IMR-90 (cell line): ENCODE data around the gene FOXF1. TPM values are rescaled to one million over a fixed set of nuclear protein-coding genes. Genes with fewer than 3 reads are reported as not detected.

Experiments used
- ATAC-seq: fragments of 200-7000 bp; cut with Tn5 transposase; 2 replicates; pipeline ENCODE4 v1.9.1; 2020; ENCODE audit warnings: low read depth, mild to moderate bottlenecking, moderate library complexity
- BruUV-seq: library from RNA; stranded (reverse); fragments of 400-500 nt; replicated peaks from 2 replicates; lab custom pipeline; 2021; lab: Mats Ljungman, UMichigan
- CTCF ChIA-PET: fragments of 300-600 bp; formaldehyde crosslinking; extraction: SDS; loops from one replicate; lab custom pipeline; 2021; ENCODE audit warnings: antibody characterized with exemption; lab: Yijun Ruan, JAX
- POLR2A ChIA-PET: fragments of 300-600 bp; sonication (Branson Sonifier 250); formaldehyde crosslinking; loops from one replicate; lab custom pipeline; 2022; ENCODE audit warnings: antibody characterized with exemption; ENCODE audit not compliant: unreplicated experiment; lab: Charles Lee
- DNase-seq: peaks from one replicate; pipeline ENCODE4 v3.0.0; 2013
- H2AFZ ChIP-seq: replicated peaks from 2 replicates; pipeline ENCODE3; 2013; ENCODE audit warnings: low read length, mild to moderate bottlenecking; ENCODE audit not compliant: poor library complexity
- H2AK5ac ChIP-seq: 2 replicates; pipeline ENCODE4 v1.6.1; 2013; ENCODE audit warnings: low read depth, low read length, inconsistent platforms
- H2AK9ac ChIP-seq: replicated peaks from 2 replicates; pipeline ENCODE3; 2013; ENCODE audit warnings: mild to moderate bottlenecking, low read depth, low read length, moderate library complexity; ENCODE audit not compliant: poor library complexity
- H2BK120ac ChIP-seq: 2 replicates; pipeline ENCODE4 v1.6.1; 2013; ENCODE audit warnings: low read depth, low read length, inconsistent platforms
- H2BK15ac ChIP-seq: 3 replicates; pipeline ENCODE4 v1.6.1; 2013; ENCODE audit warnings: low read depth, low read length, inconsistent platforms
- H2BK20ac ChIP-seq: 2 replicates; pipeline ENCODE4 v1.6.1; 2013; ENCODE audit warnings: low read depth, mild to moderate bottlenecking, inconsistent platforms, low read length, moderate library complexity
- H2BK5ac ChIP-seq: 2 replicates; pipeline ENCODE4 v1.6.1; 2013; ENCODE audit warnings: mild to moderate bottlenecking, low read depth, low read length, inconsistent platforms; ENCODE audit not compliant: poor library complexity, severe bottlenecking
- H3K14ac ChIP-seq: replicated peaks from 2 replicates; pipeline ENCODE4 v1.6.1; 2013; ENCODE audit warnings: low read depth, low read length, inconsistent platforms
- H3K18ac ChIP-seq: 2 replicates; pipeline ENCODE4 v1.6.1; 2013; ENCODE audit warnings: low read depth, low read length, control low read depth
- H3K23ac ChIP-seq: 2 replicates; pipeline ENCODE4 v1.6.1; 2013; ENCODE audit warnings: low read depth, low read length, inconsistent platforms
- H3K27ac ChIP-seq: 2 replicates; pipeline ENCODE4 v1.5.1; 2013; ENCODE audit warnings: mild to moderate bottlenecking, control low read depth, low read length; ENCODE audit not compliant: insufficient read depth
- H3K27me3 ChIP-seq: 2 replicates; pipeline ENCODE4 v1.6.1; 2013; ENCODE audit warnings: low read length; ENCODE audit not compliant: control insufficient read depth, insufficient read depth
- H3K36me3 ChIP-seq: 2 replicates; pipeline ENCODE4 v1.6.1; 2013; ENCODE audit warnings: low read length, mixed read lengths; ENCODE audit not compliant: control insufficient read depth, insufficient read depth
- H3K4ac ChIP-seq: 2 replicates; pipeline ENCODE4 v1.6.1; 2013; ENCODE audit warnings: low read depth, low read length, inconsistent platforms
- H3K4me1 ChIP-seq: 2 replicates; pipeline ENCODE4 v1.6.1; 2013; ENCODE audit warnings: low read length, mixed read lengths; ENCODE audit not compliant: control insufficient read depth, insufficient read depth
- H3K4me2 ChIP-seq: 2 replicates; pipeline ENCODE4 v1.6.1; 2013; ENCODE audit warnings: low read depth, mild to moderate bottlenecking, control low read depth, low read length, moderate library complexity
- H3K4me3 ChIP-seq: 2 replicates; pipeline ENCODE4 v1.5.1; 2013; ENCODE audit warnings: low read depth, mild to moderate bottlenecking, control low read depth, low read length, moderate library complexity; ENCODE audit not compliant: insufficient read depth
- H3K56ac ChIP-seq: 2 replicates; pipeline ENCODE4 v1.6.1; 2013; ENCODE audit warnings: low read length, inconsistent platforms; ENCODE audit not compliant: insufficient read depth; ENCODE audit errors: extremely low read depth
- H3K79me1 ChIP-seq, 2 experiments: 2 replicates each; pipeline ENCODE4 v1.6.1; 2013; ENCODE audit warnings: low read length in 2 of 2, inconsistent platforms in 1 of 2, low read depth in 1 of 2
- H3K9ac ChIP-seq: 2 replicates; pipeline ENCODE4 v1.6.1; 2013; ENCODE audit warnings: low read depth, low read length, control low read depth
- H3K9me1 ChIP-seq: 2 replicates; pipeline ENCODE4 v1.6.1; 2013; ENCODE audit warnings: low read length, inconsistent platforms; ENCODE audit not compliant: insufficient read depth
- H3K9me3 ChIP-seq: 2 replicates; pipeline ENCODE4 v1.6.1; 2013; ENCODE audit warnings: low read length; ENCODE audit not compliant: control insufficient read depth, insufficient read depth
- H4K20me1 ChIP-seq: 2 replicates; pipeline ENCODE4 v1.6.1; 2013; ENCODE audit warnings: low read length, inconsistent platforms; ENCODE audit not compliant: insufficient read depth
- H4K5ac ChIP-seq: 2 replicates; pipeline ENCODE4 v1.6.1; 2013; ENCODE audit warnings: mild to moderate bottlenecking, low read depth, low read length, control low read depth
- H4K8ac ChIP-seq, 2 experiments: 2 replicates each; pipeline ENCODE4 v1.6.1; 2013; ENCODE audit warnings: low read depth in 2 of 2, low read length in 2 of 2, control low read depth in 1 of 2, inconsistent platforms in 1 of 2
- H4K91ac ChIP-seq: 2 replicates; pipeline ENCODE4 v1.6.1; 2013; ENCODE audit warnings: low read depth, low read length, inconsistent platforms; ENCODE audit not compliant: insufficient read depth
- BHLHE40 ChIP-seq: fragments of 150-350 bp; IDR thresholded peaks from 2 replicates; pipeline ENCODE4 v1.6.1; 2016; ENCODE audit warnings: mild to moderate bottlenecking, low read depth, low read length
- MAFK ChIP-seq: IDR thresholded peaks from 2 replicates; pipeline ENCODE4 v1.6.1; 2012; ENCODE audit warnings: low read depth, low read length, improper control_type of control experiment
- MXI1 ChIP-seq: IDR thresholded peaks from 2 replicates; pipeline ENCODE4 v1.6.1; 2012; ENCODE audit warnings: low read depth, mild to moderate bottlenecking, low read length, moderate library complexity, borderline replicate concordance
- NFE2L2 ChIP-seq: fragments of 150-350 bp; IDR thresholded peaks from 2 replicates; pipeline ENCODE4 v1.6.1; 2016; ENCODE audit warnings: low read depth, mild to moderate bottlenecking, low read length
- POLR2A ChIP-seq: IDR thresholded peaks from 2 replicates; pipeline ENCODE4 v1.6.1; 2012; ENCODE audit warnings: mild to moderate bottlenecking, low read depth, low read length
- SMC3 ChIP-seq: fragments of 150-350 bp; IDR thresholded peaks from 2 replicates; pipeline ENCODE4 v1.6.1; 2016; ENCODE audit warnings: low read depth, mild to moderate bottlenecking, antibody characterized with exemption, low read length, moderate library complexity
- dilution Hi-C: fragments of 300-500 bp; cut with HindIII; formaldehyde crosslinking; loops from one replicate; pipeline ENCODE4 v1.14.3; 2018; ENCODE audit warnings: low sequenced_read_pairs; ENCODE audit not compliant: unreplicated experiment
- in situ Hi-C: fragments of 300-500 bp; cut with MboI; formaldehyde crosslinking; loops from 3 replicates; pipeline ENCODE4 v1.14.3; 2019; ENCODE audit warnings: low sequenced_read_pairs, inconsistent platforms, mixed read lengths
- intact Hi-C: fragments of 100-400 bp; cut with micrococcal nuclease; formaldehyde crosslinking; loops from 2 replicates; pipeline ENCODE4 v1.10.0; 2022
- polyA plus RNA-seq, 3 experiments: library from polyadenylated mRNA; depleted of rRNA; stranded (reverse); fragments of >200 nt; gene quantifications; 2 replicates each; pipeline ENCODE4 v1.2.3, GENCODE V29; 2012; ENCODE audit warnings: low replicate concordance in 1 of 3
- total RNA-seq: library from RNA; depleted of rRNA; stranded (reverse); fragments of >200 nt; gene quantifications from 2 replicates; pipeline ENCODE4 v1.2.3, GENCODE V29; 2012
- TF ChIP-seq, protein P1 (sequence below): fragments of 150-350 bp; IDR thresholded peaks from 2 replicates; pipeline ENCODE4 v1.6.1; 2017; ENCODE audit warnings: mild to moderate bottlenecking, antibody characterized with exemption, low read length, low read depth

FOXF1 gene
- total and polyA plus RNA-seq, 2 of the 4 experiments (the other 2 are of a cell fraction) = 2.7 to 33.0 TPM

DNA sequence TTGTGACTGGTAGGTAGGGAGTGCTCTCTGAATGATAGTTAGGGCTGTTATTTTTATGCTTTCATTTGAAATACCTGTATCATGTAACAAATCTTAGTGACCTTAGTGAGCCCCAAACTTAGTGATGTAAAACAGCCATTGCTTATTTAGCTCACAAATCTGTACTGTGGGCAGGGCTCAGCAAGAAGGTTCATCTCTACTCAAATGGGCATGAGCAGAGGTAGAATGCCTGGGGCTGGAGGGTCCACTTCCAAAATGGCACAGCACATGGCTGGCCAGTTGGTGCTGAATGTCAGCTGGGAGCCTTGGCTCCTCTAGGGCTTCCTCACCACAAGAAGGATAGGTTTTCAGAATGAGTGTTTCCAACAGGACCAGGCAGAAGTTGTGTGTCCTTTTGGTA, 49.3 kb upstream of the FOXF1 start:
- H3K23ac ChIP-seq = peak overlapping the region; percentile 88
- H2AK9ac ChIP-seq = no peak overlapping the region
- H3K14ac ChIP-seq = peak overlapping the region; percentile 83
- H3K36me3 ChIP-seq = peaks cover 12% of the 10 kb centered on the region; the same call in 1 of the 2 replicates
- H3K4me2 ChIP-seq = no peak overlapping the region
- peak overlapping the region; percentile 70; the same call in 1 of the 2 replicates for H3K56ac ChIP-seq
- H4K91ac ChIP-seq = peak overlapping the region; percentile 90
- H4K5ac ChIP-seq = peak overlapping the region; percentile 4; the same call in 1 of the 2 replicates
- no peak for ATAC-seq
- peaks cover 7% of the 10 kb centered on the region for H3K9me3 ChIP-seq
- peak overlapping the region; percentile 30; the same call in 1 of the 2 replicates for H3K18ac ChIP-seq
- dilution Hi-C loops = no loop called here
- DNase-seq = no peak
- H2AFZ ChIP-seq = no peak overlapping the region
- POLR2A ChIA-PET = no interaction called here
- H3K4me1 ChIP-seq = peaks cover 29% of the 10 kb centered on the region
- CTCF ChIA-PET = no interaction called here
- intact Hi-C loops = no loop called here
- H2BK20ac ChIP-seq = peak overlapping the region; percentile 97
- TF ChIP-seq SMC3 (no peak), MAFK (no peak), BHLHE40 (no peak), POLR2A (no peak), MXI1 (no peak), NFE2L2 (no peak)
- TF ChIP-seq, protein P1, sequence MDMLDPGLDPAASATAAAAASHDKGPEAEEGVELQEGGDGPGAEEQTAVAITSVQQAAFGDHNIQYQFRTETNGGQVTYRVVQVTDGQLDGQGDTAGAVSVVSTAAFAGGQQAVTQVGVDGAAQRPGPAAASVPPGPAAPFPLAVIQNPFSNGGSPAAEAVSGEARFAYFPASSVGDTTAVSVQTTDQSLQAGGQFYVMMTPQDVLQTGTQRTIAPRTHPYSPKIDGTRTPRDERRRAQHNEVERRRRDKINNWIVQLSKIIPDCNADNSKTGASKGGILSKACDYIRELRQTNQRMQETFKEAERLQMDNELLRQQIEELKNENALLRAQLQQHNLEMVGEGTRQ = no peak
- in situ Hi-C loops = no loop called here
- H2BK5ac ChIP-seq = peak overlapping the region; percentile 35
- H2AK5ac ChIP-seq = peak overlapping the region; percentile 97
- no peak overlapping the region for H3K4me3 ChIP-seq
- no TSS peak for BruUV-seq
- H3K9ac ChIP-seq = no peak overlapping the region
- H2BK15ac ChIP-seq = peak overlapping the region; percentile 91
- peak overlapping the region; percentile 52 to 67 for H4K8ac ChIP-seq
- H3K9me1 ChIP-seq = peaks cover 20% of the 10 kb centered on the region
- H3K79me1 ChIP-seq = peaks cover 11 to 67% of the 10 kb centered on the region in 2 experiments
- no peaks in the 10 kb centered on the region for H3K27me3 ChIP-seq
- H3K27ac ChIP-seq = peak overlapping the region; percentile 34
- H2BK120ac ChIP-seq = peak overlapping the region; percentile 89
- peak overlapping the region; percentile 93 for H3K4ac ChIP-seq
- H4K20me1 ChIP-seq = peaks cover 3% of the 10 kb centered on the region; the same call in 1 of the 2 replicates
